Stomach (tissue), 4 donors: ENCODE measurements around the gene CRYBB1.

Experiments used
- CTCF ChIP-seq, 7 experiments: fragments of 450-650 bp in 4 of 7; fragments of 200-600 bp in 3 of 7; sonication (generic) in 3 of 7; IDR thresholded peaks; one replicate each; pipeline ENCODE4 v1.5.1; 2016 to 2019; ENCODE audit warnings: antibody characterized with exemption in 7 of 7, control low read depth in 2 of 7, mild to moderate bottlenecking in 1 of 7
- POLR2AphosphoS5 ChIP-seq, 3 donors: sonication (generic); formaldehyde crosslinking; IDR thresholded peaks; one replicate each; pipeline ENCODE4 v1.6.1; 2016; ENCODE audit warnings: antibody characterized with exemption in 3 of 3

GRCh38 chr22:26549902-26550497 is 67.8 kb downstream of the CRYBB1 start:
- TF ChIP-seq CTCF (IDR thresholded peaks at IDR 0.05) (no peak), POLR2AphosphoS5 (IDR thresholded peaks at IDR 0.05) (no peak)
